Neural cell (in vitro differentiated cells): ENCODE data around the gene CPSF3. TPM values are rescaled to one million over a fixed set of nuclear protein-coding genes. Genes with fewer than 3 reads are reported as not detected.

Experiments
- H2AFZ ChIP-seq: fragments of 200-600, 300-800 bp; sonication (generic), shearing (Covaris generic); 2 replicates; pipeline ENCODE4 v1.6.0; 2014; ENCODE audit warnings: low read depth, mild to moderate bottlenecking, antibody characterized with exemption, low read length, moderate library complexity
- H3F3A ChIP-seq: fragments of 200-600 bp; shearing (Covaris generic); 2 replicates; pipeline ENCODE4 v1.6.1; 2016; ENCODE audit warnings: mild to moderate bottlenecking, moderate library complexity, mixed read lengths, antibody characterized with exemption, low read length; ENCODE audit not compliant: insufficient read depth, poor library complexity, severe bottlenecking
- H3K27ac ChIP-seq: fragments of 200-600, 300-800 bp; sonication (generic), shearing (Covaris generic); 2 replicates; pipeline ENCODE4 v1.5.1; 2014; ENCODE audit warnings: mild to moderate bottlenecking, low read length, moderate library complexity
- H3K27me3 ChIP-seq: fragments of 300-800, 200-600 bp; sonication (generic), shearing (Covaris generic); 2 replicates; pipeline ENCODE4 v1.6.0; 2014; ENCODE audit warnings: mild to moderate bottlenecking, low read depth, low read length, moderate library complexity; ENCODE audit not compliant: insufficient read depth
- H3K36me3 ChIP-seq: fragments of 300-800, 200-600 bp; sonication (generic), shearing (Covaris generic); 2 replicates; pipeline ENCODE4 v1.5.1; 2014; ENCODE audit warnings: mild to moderate bottlenecking, antibody characterized with exemption, low read length, moderate library complexity; ENCODE audit not compliant: insufficient read depth
- H3K4me2 ChIP-seq: fragments of 300-800, 200-600 bp; sonication (generic), shearing (Covaris generic); 2 replicates; pipeline ENCODE4 v1.6.0; 2014; ENCODE audit warnings: mild to moderate bottlenecking, low read length
- H3K4me3 ChIP-seq: fragments of 300-800, 200-600 bp; sonication (generic), shearing (Covaris generic); 2 replicates; pipeline ENCODE4 v1.5.1; 2014; ENCODE audit warnings: mild to moderate bottlenecking, low read length, moderate library complexity
- H3K79me2 ChIP-seq: fragments of 200-600 bp; shearing (Covaris generic); replicated peaks from 2 replicates; pipeline ENCODE4 v1.6.0; 2014; ENCODE audit warnings: mild to moderate bottlenecking, low read length, moderate library complexity; ENCODE audit not compliant: insufficient read depth
- H3K9ac ChIP-seq: fragments of 300-800, 200-600 bp; sonication (generic), shearing (Covaris generic); 2 replicates; pipeline ENCODE4 v1.6.1; 2016; ENCODE audit warnings: mild to moderate bottlenecking, low read length, mixed read lengths
- H3K9me2 ChIP-seq: fragments of 200-600 bp; shearing (Covaris generic); 2 replicates; pipeline ENCODE4 v1.6.1; 2016; ENCODE audit warnings: mild to moderate bottlenecking, low read length, mixed read lengths; ENCODE audit not compliant: insufficient read depth
- H3K9me3 ChIP-seq: fragments of 200-600, 300-800 bp; sonication (generic), shearing (Covaris generic); 2 replicates; pipeline ENCODE4 v1.6.1; 2016; ENCODE audit warnings: mild to moderate bottlenecking, mixed run types, low read length, moderate library complexity, mixed read lengths
- H4K20me1 ChIP-seq: fragments of 200-600 bp; shearing (Covaris generic); 2 replicates; pipeline ENCODE4 v1.6.1; 2016; ENCODE audit warnings: mild to moderate bottlenecking, mixed run types; ENCODE audit not compliant: insufficient read depth
- EP300 ChIP-seq: fragments of 450-650 bp; conservative IDR thresholded peaks from 2 replicates; pipeline ENCODE4 v1.6.1; 2014; ENCODE audit warnings: antibody characterized with exemption, mild to moderate bottlenecking, moderate library complexity; ENCODE audit not compliant: poor library complexity, severe bottlenecking
- EZH2 ChIP-seq: fragments of 200-600, 300-800 bp; shearing (Covaris generic), sonication (generic); IDR thresholded peaks from 2 replicates; pipeline ENCODE4 v1.6.1; 2014; ENCODE audit warnings: antibody characterized with exemption, low read length, borderline replicate concordance, mild to moderate bottlenecking; ENCODE audit not compliant: insufficient read depth, poor library complexity, severe bottlenecking
- MXI1 ChIP-seq: fragments of 450-650 bp; conservative IDR thresholded peaks from 2 replicates; pipeline ENCODE4 v1.6.1; 2014; ENCODE audit warnings: antibody characterized with exemption, mild to moderate bottlenecking; ENCODE audit not compliant: poor library complexity, severe bottlenecking
- POLR2AphosphoS5 ChIP-seq: IDR thresholded peaks from 2 replicates; pipeline ENCODE4 v1.6.1; 2012
- RAD21 ChIP-seq: fragments of 450-650 bp; conservative IDR thresholded peaks from 2 replicates; pipeline ENCODE4 v1.6.1; 2014; ENCODE audit warnings: antibody characterized with exemption, mild to moderate bottlenecking, moderate library complexity
- REST ChIP-seq: IDR thresholded peaks from 2 replicates; pipeline ENCODE4 v1.6.1; 2012; ENCODE audit warnings: borderline replicate concordance
- SMC3 ChIP-seq: fragments of 450-650 bp; conservative IDR thresholded peaks from 2 replicates; pipeline ENCODE4 v1.6.1; 2014; ENCODE audit warnings: antibody characterized with exemption, mild to moderate bottlenecking, moderate library complexity; ENCODE audit not compliant: poor library complexity
- TAF1 ChIP-seq: IDR thresholded peaks from 2 replicates; pipeline ENCODE4 v1.6.1; 2012; ENCODE audit warnings: low read depth
- polyA plus RNA-seq: library from polyadenylated mRNA; depleted of rRNA; stranded (reverse); fragments of >200 nt; gene quantifications from 2 replicates; pipeline ENCODE4 v1.2.3, GENCODE V29; 2014
- TF ChIP-seq, protein P1 (sequence below): fragments of 450-650 bp; IDR thresholded peaks from 2 replicates; pipeline ENCODE4 v1.5.1; 2014; ENCODE audit warnings: antibody characterized with exemption, mild to moderate bottlenecking, moderate library complexity; ENCODE audit not compliant: poor library complexity, severe bottlenecking

Gene CPSF3
- polyA plus RNA-seq, 1 donor from 2014 or later = 56.0 TPM

- Histone ChIP-seq H3K79me2 (no peaks in the 10 kb centered on the region), H3K4me2 (no peak overlapping the region), H3K9me3 (no peaks in the 10 kb centered on the region), H2AFZ (no peak overlapping the region), H3K9me2 (no peaks in the 10 kb centered on the region), H3K9ac (no peak overlapping the region), H3K27ac (no peak overlapping the region), H3K27me3 (no peaks in the 10 kb centered on the region), H4K20me1 (no peaks in the 10 kb centered on the region), H3F3A (no peaks in the 10 kb centered on the region), H3K36me3 (peaks cover 5% of the 10 kb centered on the region), H3K4me3 (no peak overlapping the region)
- TF ChIP-seq REST (no peak), POLR2AphosphoS5 (no peak), RAD21 (no peak), TAF1 (no peak), EZH2 (no peak), MXI1 (no peak), EP300 (no peak), SMC3 (no peak)
- TF ChIP-seq, protein P1, sequence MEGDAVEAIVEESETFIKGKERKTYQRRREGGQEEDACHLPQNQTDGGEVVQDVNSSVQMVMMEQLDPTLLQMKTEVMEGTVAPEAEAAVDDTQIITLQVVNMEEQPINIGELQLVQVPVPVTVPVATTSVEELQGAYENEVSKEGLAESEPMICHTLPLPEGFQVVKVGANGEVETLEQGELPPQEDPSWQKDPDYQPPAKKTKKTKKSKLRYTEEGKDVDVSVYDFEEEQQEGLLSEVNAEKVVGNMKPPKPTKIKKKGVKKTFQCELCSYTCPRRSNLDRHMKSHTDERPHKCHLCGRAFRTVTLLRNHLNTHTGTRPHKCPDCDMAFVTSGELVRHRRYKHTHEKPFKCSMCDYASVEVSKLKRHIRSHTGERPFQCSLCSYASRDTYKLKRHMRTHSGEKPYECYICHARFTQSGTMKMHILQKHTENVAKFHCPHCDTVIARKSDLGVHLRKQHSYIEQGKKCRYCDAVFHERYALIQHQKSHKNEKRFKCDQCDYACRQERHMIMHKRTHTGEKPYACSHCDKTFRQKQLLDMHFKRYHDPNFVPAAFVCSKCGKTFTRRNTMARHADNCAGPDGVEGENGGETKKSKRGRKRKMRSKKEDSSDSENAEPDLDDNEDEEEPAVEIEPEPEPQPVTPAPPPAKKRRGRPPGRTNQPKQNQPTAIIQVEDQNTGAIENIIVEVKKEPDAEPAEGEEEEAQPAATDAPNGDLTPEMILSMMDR = no peak
Measured at GRCh38 chr2:9404451-9404850, 19.0 kb upstream of the CPSF3 start.

- no peaks in the 10 kb centered on the region for H3K9me3 ChIP-seq
- no peak overlapping the region for H3K9ac ChIP-seq
- H3K79me2 ChIP-seq = no peaks in the 10 kb centered on the region
- H4K20me1 ChIP-seq = no peaks in the 10 kb centered on the region
- H3K36me3 ChIP-seq = peaks cover 5% of the 10 kb centered on the region
- H3K4me2 ChIP-seq = no peak overlapping the region
- H3K9me2 ChIP-seq = no peaks in the 10 kb centered on the region
- no peak overlapping the region for H3K4me3 ChIP-seq
- H2AFZ ChIP-seq = no peak overlapping the region
- H3K27ac ChIP-seq = no peak overlapping the region
- no peaks in the 10 kb centered on the region for H3F3A ChIP-seq
- TF ChIP-seq EP300 = no peak
- no peak for TF ChIP-seq EZH2
- no peak for TF ChIP-seq REST
- TF ChIP-seq SMC3 = no peak
- TF ChIP-seq, protein P1 = no peak
- no peak for TF ChIP-seq MXI1
- TF ChIP-seq POLR2AphosphoS5 = no peak
- TF ChIP-seq TAF1 = no peak
- no peak for TF ChIP-seq RAD21
- no peaks in the 10 kb centered on the region for H3K27me3 ChIP-seq
Measured at GRCh38 chr2:9405636-9406035, 17.8 kb upstream of the CPSF3 start.
